ENCODE results near the gene SULT1C3.

DNA sequence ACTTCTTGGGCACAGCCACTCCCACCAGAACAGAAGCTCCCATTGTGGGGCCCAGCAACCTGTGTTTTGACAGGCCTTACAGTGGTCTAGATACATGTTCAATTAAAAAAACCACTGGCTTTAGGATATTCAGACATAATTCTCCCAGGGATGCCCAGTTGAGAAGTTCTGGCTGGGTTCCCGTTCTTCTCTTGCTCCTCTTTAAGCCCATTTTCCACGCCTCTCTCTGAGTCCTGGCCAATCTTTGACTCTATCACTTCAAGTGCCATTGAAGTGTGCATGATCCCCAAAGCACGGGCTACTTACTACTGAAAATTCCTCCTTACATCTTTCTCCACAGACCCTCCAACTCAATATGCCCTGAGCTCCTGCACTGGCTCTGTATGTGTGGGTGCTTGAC, 17.5 kb upstream of the SULT1C3 start:
- TF ChIP-seq, protein P1, sequence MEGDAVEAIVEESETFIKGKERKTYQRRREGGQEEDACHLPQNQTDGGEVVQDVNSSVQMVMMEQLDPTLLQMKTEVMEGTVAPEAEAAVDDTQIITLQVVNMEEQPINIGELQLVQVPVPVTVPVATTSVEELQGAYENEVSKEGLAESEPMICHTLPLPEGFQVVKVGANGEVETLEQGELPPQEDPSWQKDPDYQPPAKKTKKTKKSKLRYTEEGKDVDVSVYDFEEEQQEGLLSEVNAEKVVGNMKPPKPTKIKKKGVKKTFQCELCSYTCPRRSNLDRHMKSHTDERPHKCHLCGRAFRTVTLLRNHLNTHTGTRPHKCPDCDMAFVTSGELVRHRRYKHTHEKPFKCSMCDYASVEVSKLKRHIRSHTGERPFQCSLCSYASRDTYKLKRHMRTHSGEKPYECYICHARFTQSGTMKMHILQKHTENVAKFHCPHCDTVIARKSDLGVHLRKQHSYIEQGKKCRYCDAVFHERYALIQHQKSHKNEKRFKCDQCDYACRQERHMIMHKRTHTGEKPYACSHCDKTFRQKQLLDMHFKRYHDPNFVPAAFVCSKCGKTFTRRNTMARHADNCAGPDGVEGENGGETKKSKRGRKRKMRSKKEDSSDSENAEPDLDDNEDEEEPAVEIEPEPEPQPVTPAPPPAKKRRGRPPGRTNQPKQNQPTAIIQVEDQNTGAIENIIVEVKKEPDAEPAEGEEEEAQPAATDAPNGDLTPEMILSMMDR (conservative IDR thresholded peaks at IDR 0.05; ENCODE audit: low read length), result no peak
- no peak for TF ChIP-seq EZH2phosphoT487 (IDR thresholded peaks at IDR 0.05; ENCODE audit: borderline replicate concordance, low read depth, low read length)

All from OCI-LY7 (cell line).